Astrocyte of the hippocampus (primary cell): ENCODE data around the gene KCNQ2.

ENCODE experiments used
- DNase-seq: peaks from one replicate; pipeline ENCODE4 v3.0.0; 2011; ENCODE audit warnings: low read depth, low spot score

KCNQ2 gene

GRCh38 chr20:63357921-63358905, 114.2 kb downstream of the KCNQ2 start:
- DNase-seq = no peak

- no peak for DNase-seq
Measured at GRCh38 chr20:63356931-63357879, 115.2 kb downstream of the KCNQ2 start.

- DNase-seq = no peak
Measured at GRCh38 chr20:63356511-63356910, 115.9 kb downstream of the KCNQ2 start.

GRCh38 chr20:63355781-63356295, 116.6 kb downstream of the KCNQ2 start:
- DNase-seq = no peak

- no peak for DNase-seq
Measured at GRCh38 chr20:63354636-63355350, 117.7 kb downstream of the KCNQ2 start.

GRCh38 chr20:63352811-63353221, 119.6 kb downstream of the KCNQ2 start:
- no peak for DNase-seq

- no peak for DNase-seq
Measured at GRCh38 chr20:63351811-63352591, 120.5 kb downstream of the KCNQ2 start.

GRCh38 chr20:63351326-63351700, 121.1 kb downstream of the KCNQ2 start:
- no peak for DNase-seq

- no peak for DNase-seq
Measured at GRCh38 chr20:63350597-63351325, 121.7 kb downstream of the KCNQ2 start.
